PC-9 (cell line): ENCODE measurements around the gene EVI5.

ENCODE experiments used
- CTCF ChIP-seq: fragments of 200-600 bp; sonication (generic); conservative IDR thresholded peaks from 2 replicates; pipeline ENCODE4 v1.6.1; 2017; ENCODE audit warnings: mixed run types, antibody characterized with exemption, mild to moderate bottlenecking, moderate library complexity
- EZH2 ChIP-seq: fragments of 200-600 bp; sonication (generic); IDR thresholded peaks from 2 replicates; pipeline ENCODE4 v1.8.0; 2017; ENCODE audit warnings: antibody characterized with exemption, low read depth

- TF ChIP-seq CTCF (no peak), EZH2 (no peak)
These were observed 46.5 kb upstream of the EVI5 start for GRCh38 chr1:92831368-92831761.
